ENCODE measurements around the gene PACSIN3. TPM values are rescaled to one million over a fixed set of nuclear protein-coding genes. Genes with fewer than 3 reads are reported as not detected.
"Not testable (repeated sequence)": the region's sequence is repeated elsewhere in the genome, so short reads cannot be mapped to it uniquely, and the experiment has no call there.

The PACSIN3 gene
- polyA plus RNA-seq, 1 donor from 2014 or later, result not detected

DNA sequence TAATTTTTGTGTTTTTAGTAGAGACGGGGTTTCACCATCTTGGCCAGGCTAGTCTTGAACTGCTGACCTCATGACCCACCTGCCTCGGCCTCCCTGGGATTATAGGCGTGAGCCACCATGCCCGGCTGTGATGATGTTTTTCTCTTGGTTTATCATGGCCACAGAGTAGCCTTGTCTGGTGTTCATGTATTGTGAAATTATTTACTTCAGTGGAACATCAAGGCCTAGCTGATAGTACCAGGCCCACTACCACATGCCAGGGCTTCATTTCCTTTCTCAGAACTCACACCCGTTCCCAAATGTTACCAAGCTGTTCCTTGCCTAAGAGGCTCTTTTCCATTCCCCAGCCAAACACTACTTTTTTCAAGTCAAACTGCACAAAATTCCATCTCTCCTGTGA is 22.4 kb upstream of the PACSIN3 start:
- Histone ChIP-seq H3K27me3 (ENCODE audit: insufficient read depth, low read depth, low read length) (no peaks in the 10 kb centered on the region), H3K4me3 (ENCODE audit: low read length) (no peak overlapping the region), H2AFZ (ENCODE audit: low read depth, low read length) (no peak overlapping the region), H3K9me2 (ENCODE audit: insufficient read depth, low read length) (no peaks in the 10 kb centered on the region), H3K4me2 (ENCODE audit: low read length) (no peak overlapping the region), H3K9ac (ENCODE audit: low read length) (no peak overlapping the region), H4K20me1 (ENCODE audit: insufficient read depth) (no peaks in the 10 kb centered on the region), H3K36me3 (ENCODE audit: insufficient read depth, low read length) (no peaks in the 10 kb centered on the region), H3F3A (ENCODE audit: insufficient read depth, low read length, poor library complexity, severe bottlenecking) (no peaks in the 10 kb centered on the region), H3K79me2 (replicated peaks; ENCODE audit: insufficient read depth, low read length) (no peaks in the 10 kb centered on the region), H3K27ac (ENCODE audit: low read length) (no peak overlapping the region), H3K9me3 (ENCODE audit: low read length) (no peaks in the 10 kb centered on the region)
- TF ChIP-seq MXI1 (conservative IDR thresholded peaks at IDR 0.05; ENCODE audit: poor library complexity, severe bottlenecking), result no peak
- TF ChIP-seq, protein P1, sequence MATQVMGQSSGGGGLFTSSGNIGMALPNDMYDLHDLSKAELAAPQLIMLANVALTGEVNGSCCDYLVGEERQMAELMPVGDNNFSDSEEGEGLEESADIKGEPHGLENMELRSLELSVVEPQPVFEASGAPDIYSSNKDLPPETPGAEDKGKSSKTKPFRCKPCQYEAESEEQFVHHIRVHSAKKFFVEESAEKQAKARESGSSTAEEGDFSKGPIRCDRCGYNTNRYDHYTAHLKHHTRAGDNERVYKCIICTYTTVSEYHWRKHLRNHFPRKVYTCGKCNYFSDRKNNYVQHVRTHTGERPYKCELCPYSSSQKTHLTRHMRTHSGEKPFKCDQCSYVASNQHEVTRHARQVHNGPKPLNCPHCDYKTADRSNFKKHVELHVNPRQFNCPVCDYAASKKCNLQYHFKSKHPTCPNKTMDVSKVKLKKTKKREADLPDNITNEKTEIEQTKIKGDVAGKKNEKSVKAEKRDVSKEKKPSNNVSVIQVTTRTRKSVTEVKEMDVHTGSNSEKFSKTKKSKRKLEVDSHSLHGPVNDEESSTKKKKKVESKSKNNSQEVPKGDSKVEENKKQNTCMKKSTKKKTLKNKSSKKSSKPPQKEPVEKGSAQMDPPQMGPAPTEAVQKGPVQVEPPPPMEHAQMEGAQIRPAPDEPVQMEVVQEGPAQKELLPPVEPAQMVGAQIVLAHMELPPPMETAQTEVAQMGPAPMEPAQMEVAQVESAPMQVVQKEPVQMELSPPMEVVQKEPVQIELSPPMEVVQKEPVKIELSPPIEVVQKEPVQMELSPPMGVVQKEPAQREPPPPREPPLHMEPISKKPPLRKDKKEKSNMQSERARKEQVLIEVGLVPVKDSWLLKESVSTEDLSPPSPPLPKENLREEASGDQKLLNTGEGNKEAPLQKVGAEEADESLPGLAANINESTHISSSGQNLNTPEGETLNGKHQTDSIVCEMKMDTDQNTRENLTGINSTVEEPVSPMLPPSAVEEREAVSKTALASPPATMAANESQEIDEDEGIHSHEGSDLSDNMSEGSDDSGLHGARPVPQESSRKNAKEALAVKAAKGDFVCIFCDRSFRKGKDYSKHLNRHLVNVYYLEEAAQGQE (IDR thresholded peaks at IDR 0.05; ENCODE audit: borderline replicate concordance), result no peak
- TF ChIP-seq, protein P2, sequence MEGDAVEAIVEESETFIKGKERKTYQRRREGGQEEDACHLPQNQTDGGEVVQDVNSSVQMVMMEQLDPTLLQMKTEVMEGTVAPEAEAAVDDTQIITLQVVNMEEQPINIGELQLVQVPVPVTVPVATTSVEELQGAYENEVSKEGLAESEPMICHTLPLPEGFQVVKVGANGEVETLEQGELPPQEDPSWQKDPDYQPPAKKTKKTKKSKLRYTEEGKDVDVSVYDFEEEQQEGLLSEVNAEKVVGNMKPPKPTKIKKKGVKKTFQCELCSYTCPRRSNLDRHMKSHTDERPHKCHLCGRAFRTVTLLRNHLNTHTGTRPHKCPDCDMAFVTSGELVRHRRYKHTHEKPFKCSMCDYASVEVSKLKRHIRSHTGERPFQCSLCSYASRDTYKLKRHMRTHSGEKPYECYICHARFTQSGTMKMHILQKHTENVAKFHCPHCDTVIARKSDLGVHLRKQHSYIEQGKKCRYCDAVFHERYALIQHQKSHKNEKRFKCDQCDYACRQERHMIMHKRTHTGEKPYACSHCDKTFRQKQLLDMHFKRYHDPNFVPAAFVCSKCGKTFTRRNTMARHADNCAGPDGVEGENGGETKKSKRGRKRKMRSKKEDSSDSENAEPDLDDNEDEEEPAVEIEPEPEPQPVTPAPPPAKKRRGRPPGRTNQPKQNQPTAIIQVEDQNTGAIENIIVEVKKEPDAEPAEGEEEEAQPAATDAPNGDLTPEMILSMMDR (IDR thresholded peaks at IDR 0.05; ENCODE audit: poor library complexity, severe bottlenecking), result no peak
- no peak for TF ChIP-seq POLR2AphosphoS5 (IDR thresholded peaks at IDR 0.05)
- no peak for TF ChIP-seq SMC3 (conservative IDR thresholded peaks at IDR 0.05; ENCODE audit: poor library complexity)
- no peak for TF ChIP-seq TAF1 (IDR thresholded peaks at IDR 0.05; ENCODE audit: low read depth)
- TF ChIP-seq EZH2 (IDR thresholded peaks at IDR 0.05; ENCODE audit: borderline replicate concordance, insufficient read depth, low read length, poor library complexity, severe bottlenecking), result no peak
- no peak for TF ChIP-seq RAD21 (conservative IDR thresholded peaks at IDR 0.05)
- no peak for TF ChIP-seq EP300 (conservative IDR thresholded peaks at IDR 0.05; ENCODE audit: poor library complexity, severe bottlenecking)

DNA sequence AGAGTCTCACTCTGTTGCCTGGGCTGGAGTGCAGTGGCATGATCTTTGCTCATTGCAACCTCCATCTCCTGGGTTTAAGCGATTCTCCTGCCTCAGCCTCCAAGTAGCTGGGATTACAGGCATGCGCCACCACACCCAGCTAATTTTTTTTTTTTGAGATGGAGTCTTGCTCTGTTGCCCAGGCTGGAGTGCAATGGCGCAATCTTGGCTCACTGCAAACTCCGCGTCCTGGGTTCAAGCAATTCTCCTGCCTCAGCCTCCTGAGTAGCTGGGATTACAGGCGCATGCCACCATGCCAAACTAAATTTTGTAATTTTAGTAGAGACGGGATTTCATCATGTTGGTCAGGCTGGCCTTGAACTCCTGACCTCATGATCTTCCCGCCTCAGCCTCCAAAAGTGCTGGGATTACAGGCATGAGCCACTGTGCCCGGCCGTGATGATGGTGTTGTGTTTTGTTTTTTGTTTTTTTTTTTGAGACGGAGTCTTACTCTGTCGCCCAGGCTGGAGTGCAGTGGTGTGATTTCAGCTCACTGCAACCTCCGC is 21.8 kb upstream of the PACSIN3 start:
- not testable (repeated sequence) for H2AFZ ChIP-seq (ENCODE audit: low read depth, low read length); H3K27me3 ChIP-seq (ENCODE audit: insufficient read depth, low read depth, low read length); H3K4me2 ChIP-seq (ENCODE audit: low read length); H3K27ac ChIP-seq (ENCODE audit: low read length); H4K20me1 ChIP-seq (ENCODE audit: insufficient read depth); H3K36me3 ChIP-seq (ENCODE audit: insufficient read depth, low read length); H3F3A ChIP-seq (ENCODE audit: insufficient read depth, low read length, poor library complexity, severe bottlenecking); H3K4me3 ChIP-seq (ENCODE audit: low read length); H3K9ac ChIP-seq (ENCODE audit: low read length); H3K9me2 ChIP-seq (ENCODE audit: insufficient read depth, low read length); H3K9me3 ChIP-seq (ENCODE audit: low read length); H3K79me2 ChIP-seq (replicated peaks; ENCODE audit: insufficient read depth, low read length)

DNA sequence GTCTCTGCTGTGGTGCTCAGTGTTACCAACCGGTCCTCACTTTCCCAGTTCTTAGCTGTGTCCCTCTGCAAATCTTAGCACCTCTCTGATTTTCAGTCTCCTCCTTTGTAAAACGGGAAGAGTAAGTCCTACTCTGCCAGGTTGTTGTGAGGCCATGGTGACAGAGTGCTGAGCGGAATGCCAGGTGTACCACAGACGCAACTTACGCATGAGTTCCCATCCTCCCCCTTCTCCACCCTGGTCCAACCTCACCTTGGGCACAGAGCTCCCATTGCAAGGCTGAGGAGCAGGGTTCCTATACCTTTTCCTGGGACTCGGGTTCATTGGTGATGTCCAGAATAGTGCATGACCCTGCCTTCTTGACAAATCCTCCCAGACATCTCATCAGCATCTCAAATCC is 21.2 kb upstream of the PACSIN3 start:
- no peak overlapping the region for H3K4me2 ChIP-seq (ENCODE audit: low read length)
- no peaks in the 10 kb centered on the region for H3K9me3 ChIP-seq (ENCODE audit: low read length)
- H3K4me3 ChIP-seq (ENCODE audit: low read length), result no peak overlapping the region
- TF ChIP-seq, protein P2 (IDR thresholded peaks at IDR 0.05; ENCODE audit: poor library complexity, severe bottlenecking), result no peak
- TF ChIP-seq, protein P1 (IDR thresholded peaks at IDR 0.05; ENCODE audit: borderline replicate concordance), result no peak
- TF ChIP-seq EZH2 (IDR thresholded peaks at IDR 0.05; ENCODE audit: borderline replicate concordance, insufficient read depth, low read length, poor library complexity, severe bottlenecking) (no peak), MXI1 (conservative IDR thresholded peaks at IDR 0.05; ENCODE audit: poor library complexity, severe bottlenecking) (no peak), POLR2AphosphoS5 (IDR thresholded peaks at IDR 0.05) (no peak), EP300 (conservative IDR thresholded peaks at IDR 0.05; ENCODE audit: poor library complexity, severe bottlenecking) (no peak), SMC3 (conservative IDR thresholded peaks at IDR 0.05; ENCODE audit: poor library complexity) (no peak), TAF1 (IDR thresholded peaks at IDR 0.05; ENCODE audit: low read depth) (no peak), RAD21 (conservative IDR thresholded peaks at IDR 0.05) (no peak)
- no peaks in the 10 kb centered on the region for H3K9me2 ChIP-seq (ENCODE audit: insufficient read depth, low read length)
- H3K27ac ChIP-seq (ENCODE audit: low read length), result no peak overlapping the region
- H3F3A ChIP-seq (ENCODE audit: insufficient read depth, low read length, poor library complexity, severe bottlenecking), result no peaks in the 10 kb centered on the region
- no peaks in the 10 kb centered on the region for H3K27me3 ChIP-seq (ENCODE audit: insufficient read depth, low read depth, low read length)
- H2AFZ ChIP-seq (ENCODE audit: low read depth, low read length), result no peak overlapping the region
- no peaks in the 10 kb centered on the region for H4K20me1 ChIP-seq (ENCODE audit: insufficient read depth)
- no peak overlapping the region for H3K9ac ChIP-seq (ENCODE audit: low read length)
- no peaks in the 10 kb centered on the region for H3K36me3 ChIP-seq (ENCODE audit: insufficient read depth, low read length)
- H3K79me2 ChIP-seq (replicated peaks; ENCODE audit: insufficient read depth, low read length), result no peaks in the 10 kb centered on the region
